HT-29 (cell line): ENCODE measurements around the gene SREBF2. TPM values are rescaled to one million over a fixed set of nuclear protein-coding genes. Genes with fewer than 3 reads are reported as not detected.
"Not testable (repeated sequence)": the region's sequence is repeated elsewhere in the genome, so short reads cannot be mapped to it uniquely, and the experiment has no call there.

Experiments
- DNase-seq: peaks from one replicate; pipeline ENCODE4 v3.0.0-alpha.2; 2015; ENCODE audit warnings: low spot score
- total RNA-seq: library from RNA; depleted of rRNA; stranded (reverse); fragments of >200 nt; shearing (Covaris generic); gene quantifications from 2 replicates; pipeline ENCODE4 v1.2.3, GENCODE V29; 2014

Gene SREBF2
- total RNA-seq, 1 experiment from 2014 or later: 104 TPM

DNA sequence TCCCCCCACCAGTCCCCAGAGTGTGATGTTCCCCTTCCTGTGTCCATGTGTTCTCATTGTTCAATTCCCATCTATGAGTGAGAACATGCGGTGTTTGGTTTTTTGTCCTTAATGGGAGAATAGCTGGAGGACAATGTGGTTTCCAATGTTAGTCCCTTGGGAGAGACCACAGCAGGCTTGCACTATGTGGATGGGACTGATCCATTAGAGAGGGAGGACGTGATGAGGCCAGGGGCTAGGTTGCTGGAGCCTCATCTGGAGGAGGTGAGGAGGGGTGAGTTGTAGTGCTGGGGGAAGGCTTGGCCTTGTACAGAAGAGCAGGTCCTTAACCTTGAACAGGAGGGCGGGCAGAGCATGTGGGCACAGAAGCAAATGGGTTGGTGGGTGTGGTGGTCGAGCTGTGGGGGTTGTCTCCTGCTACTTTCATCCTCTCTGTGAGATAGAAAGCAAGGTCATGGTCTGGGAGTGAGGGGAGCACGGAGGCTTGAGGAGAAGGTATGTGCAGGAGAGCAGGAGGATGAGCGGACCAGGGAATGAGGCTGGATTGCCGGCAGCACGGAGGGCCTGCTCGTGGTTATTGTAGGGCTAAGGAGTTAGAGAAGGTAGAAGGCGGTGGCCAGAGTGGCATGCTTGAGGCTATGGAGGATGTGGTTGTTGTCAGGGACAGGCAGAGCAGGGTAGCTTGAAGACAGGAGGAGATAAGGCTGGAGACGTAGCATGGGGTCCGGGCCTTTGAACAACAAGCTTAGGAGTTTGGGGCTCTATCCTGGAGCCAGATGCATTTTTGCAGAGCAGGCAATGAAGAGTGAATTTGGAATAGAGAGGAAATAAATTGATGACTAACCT is 11.2 kb upstream of the SREBF2 start:
- DNase-seq: no peak

GRCh38 chr22:41822317-41823057 is 10.4 kb upstream of the SREBF2 start:
- peak; percentile 70 for DNase-seq

DNA sequence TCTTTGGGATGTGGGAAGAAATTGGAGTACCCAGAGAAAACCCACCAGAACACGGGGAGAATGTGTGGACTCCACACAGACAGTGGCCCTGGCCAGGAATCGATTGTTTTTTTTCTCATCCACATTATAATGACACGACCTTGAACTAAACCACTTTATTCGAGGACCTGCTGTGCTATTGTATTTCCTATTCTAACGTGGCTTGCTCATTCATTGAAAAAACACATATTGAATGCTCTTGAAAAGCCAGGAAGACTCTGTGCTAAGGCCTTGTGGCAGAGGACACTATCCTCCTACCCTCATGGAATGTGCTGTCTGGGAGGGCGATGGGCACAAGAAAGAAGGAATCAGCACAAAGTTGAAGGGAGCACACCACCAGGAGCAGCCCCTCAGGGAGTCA is 9.1 kb upstream of the SREBF2 start:
- no peak for DNase-seq

DNA sequence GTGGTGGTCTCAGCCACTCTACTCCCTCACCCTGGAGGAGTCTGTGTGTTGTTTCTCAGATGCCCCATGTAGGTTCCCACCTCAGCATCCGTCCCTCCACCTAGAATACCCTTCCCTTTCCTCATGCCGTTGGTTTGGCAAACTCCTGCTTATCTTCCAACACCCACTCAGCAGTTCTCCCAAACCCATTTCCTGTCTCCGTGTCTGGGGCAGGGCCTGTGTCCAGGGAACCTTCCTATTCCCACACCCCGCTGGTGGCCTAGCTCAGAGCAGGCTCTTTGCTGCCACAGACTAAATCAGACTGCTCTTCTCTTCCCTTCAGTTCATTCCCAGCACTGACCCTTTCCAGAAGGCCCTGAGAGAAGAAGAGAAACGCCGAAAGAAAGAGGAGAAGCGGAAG is 7.5 kb upstream of the SREBF2 start:
- no peak for DNase-seq

GRCh38 chr22:41826021-41826420 is 6.9 kb upstream of the SREBF2 start:
- no peak for DNase-seq

GRCh38 chr22:41826430-41827383 is 6.2 kb upstream of the SREBF2 start:
- DNase-seq: no peak

DNA sequence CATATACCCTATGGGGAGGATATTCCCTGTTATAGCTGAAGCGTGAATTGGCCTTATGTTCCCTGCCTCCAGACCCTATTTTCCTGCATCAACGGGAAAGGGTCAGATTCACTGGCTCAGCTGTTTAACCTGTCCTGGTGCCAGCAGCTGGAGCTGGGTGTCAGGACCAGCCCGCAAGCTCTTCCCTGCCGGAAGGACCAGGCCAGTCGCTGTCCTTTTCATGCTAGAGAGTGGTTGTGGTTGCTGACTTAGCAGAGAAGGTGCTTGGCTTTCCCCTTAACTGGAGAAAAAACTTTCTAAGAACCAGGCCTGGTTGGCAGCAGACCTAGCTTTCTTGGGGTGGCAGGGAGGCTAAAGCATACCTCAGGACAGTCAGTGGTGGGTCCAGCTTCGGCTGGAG is 5.2 kb upstream of the SREBF2 start:
- DNase-seq: no peak

DNA sequence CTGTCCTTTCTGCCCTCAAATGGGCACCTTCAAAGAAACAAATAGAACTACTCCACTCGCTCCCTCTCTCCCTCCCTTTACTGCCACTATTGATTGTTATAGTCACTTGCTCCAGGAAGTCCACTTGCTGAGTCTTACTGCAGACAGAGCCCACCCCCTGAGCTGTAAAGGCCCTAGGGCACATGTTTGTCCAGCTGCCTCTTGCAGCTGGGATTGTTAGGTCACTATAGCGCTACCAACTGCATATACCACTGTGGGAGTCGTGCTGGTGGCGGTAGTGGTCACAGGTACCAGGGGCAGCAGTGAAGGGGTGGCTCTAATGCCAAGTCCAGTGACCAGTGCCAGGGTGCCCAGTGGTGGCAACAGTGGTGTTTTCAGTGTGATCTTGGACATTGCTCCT is 4.4 kb upstream of the SREBF2 start:
- no peak for DNase-seq

- no peak for DNase-seq
Observed at GRCh38 chr22:41830174-41830573, 2.7 kb upstream of the SREBF2 start.

DNA sequence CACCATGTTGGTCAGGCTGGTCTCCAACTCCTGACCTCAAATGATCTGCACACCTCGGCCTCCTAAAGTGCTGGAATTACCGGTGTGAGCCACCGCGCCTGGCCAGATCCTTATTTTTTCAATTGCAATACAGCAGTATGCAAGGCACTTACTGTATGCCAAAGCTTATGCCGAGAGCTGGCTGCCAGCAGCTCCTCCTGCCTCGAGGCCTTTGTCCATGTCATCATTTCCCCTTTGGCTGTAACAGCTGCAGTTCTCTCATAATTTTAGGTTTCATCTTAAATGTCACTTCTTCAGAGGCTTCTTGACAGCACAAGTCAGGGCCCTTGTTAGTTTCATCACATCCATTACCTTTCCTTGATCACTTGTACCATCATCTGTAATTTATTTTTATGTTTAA is 1.5 kb upstream of the SREBF2 start:
- DNase-seq: no peak

DNA sequence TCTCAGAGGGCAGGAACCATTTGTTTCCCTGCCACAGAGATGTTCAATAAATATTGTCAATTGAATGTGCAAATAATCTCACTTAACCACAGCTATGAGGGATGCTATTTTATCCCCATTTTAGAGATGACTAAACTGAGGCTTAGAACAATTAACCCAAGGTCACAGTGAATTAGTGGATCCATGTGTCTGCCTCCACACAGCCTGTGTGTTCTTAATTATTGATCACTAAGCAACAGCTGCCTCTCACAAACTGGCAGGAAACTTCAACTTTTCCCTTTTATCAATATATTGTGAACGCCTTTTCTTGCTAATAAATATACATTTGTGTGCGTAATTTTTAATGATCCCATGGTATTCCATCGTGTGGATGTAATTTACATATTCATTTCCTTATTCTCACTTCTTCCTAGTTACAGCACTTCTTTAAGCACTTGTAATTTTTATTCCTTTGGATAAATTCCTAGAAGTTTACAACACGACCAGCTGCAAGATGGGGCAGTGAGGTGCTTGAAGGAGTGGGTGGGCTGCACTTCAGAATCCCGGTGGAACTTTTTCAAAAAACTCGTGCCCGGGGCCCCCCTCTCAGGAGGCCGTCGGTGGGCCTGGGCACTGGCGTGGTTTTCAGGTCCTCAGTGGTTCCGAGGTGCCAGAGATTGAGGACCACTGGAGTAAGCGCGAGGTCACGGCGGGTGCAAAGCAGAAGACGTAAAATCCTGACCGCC is 915 bp upstream of the SREBF2 start:
- peak; percentile 13 for DNase-seq

- peak; percentile 44 for DNase-seq
Observed at GRCh38 chr22:41833369-41834004, 582 bp downstream of the SREBF2 start.

DNA sequence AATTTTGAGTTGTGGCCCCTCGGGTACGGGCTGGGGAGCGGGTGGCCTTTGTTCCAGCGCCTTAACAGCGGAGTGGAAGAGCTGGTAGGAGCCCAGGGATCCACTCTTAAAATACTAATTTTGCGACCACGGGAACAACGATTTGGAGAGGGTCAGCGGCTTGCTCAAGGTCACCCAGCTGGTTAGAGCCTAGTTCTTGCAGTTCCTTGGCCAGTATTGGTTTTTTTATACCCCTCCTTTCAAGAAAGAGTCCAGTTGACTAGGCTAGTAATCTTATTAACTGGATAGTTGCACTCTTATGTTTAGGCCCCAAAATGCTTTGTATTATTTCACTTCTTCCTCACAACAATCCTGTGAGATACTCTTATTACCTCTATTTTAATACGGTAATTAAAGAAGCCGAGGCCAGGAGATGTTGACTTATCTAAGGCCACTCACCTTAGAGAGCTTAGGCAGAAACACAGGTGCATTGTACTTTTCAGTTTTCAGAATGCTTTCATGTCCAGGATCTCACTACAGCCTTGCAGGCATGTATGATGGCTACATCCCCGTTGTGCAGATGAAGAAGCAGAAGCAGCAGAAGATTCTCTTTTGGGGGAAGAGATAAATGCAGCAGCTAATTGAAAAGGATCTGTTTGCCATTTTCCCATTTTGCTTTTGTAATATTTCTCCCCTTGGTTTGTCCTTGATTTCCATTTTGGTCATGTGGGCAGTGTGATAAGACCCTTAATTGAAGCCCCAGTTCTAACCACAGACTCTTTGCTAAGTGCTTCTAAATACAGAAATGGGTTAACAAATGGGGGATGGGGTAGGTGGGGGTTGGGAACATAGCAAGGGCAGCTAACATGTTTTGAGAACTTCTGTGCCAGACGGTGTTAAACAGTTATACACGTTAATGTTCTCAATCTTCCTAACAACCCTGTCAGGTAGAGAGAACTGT is 1.4 kb downstream of the SREBF2 start:
- peak; percentile 13 for DNase-seq

GRCh38 chr22:41835462-41835861 is 2.6 kb downstream of the SREBF2 start:
- DNase-seq: not testable (repeated sequence)

- DNase-seq: no peak
Observed at GRCh38 chr22:41836551-41836950, 3.6 kb downstream of the SREBF2 start.

GRCh38 chr22:41838842-41839618 is 6.1 kb downstream of the SREBF2 start:
- DNase-seq: no peak

GRCh38 chr22:41840216-41840615 is 7.3 kb downstream of the SREBF2 start:
- no peak for DNase-seq

- peak; percentile 58 for DNase-seq
Observed at GRCh38 chr22:41841085-41841712, 8.3 kb downstream of the SREBF2 start.
